HL-60 (cell line): ENCODE data around the gene MPO.

Experiments used
- DNase-seq, 2 experiments: peaks; one replicate each; pipeline ENCODE4 v3.0.0-alpha.2; 2010 to 2020; ENCODE audit warnings: low read depth in 1 of 2, low spot score in 1 of 2
- H3K27ac ChIP-seq: fragments of 250-450 bp; sonication (Bioruptor Pico); replicated peaks from 2 replicates; pipeline ENCODE4 v1.5.1; 2020; ENCODE audit warnings: mild to moderate bottlenecking, moderate library complexity
- H3K27me3 ChIP-seq: fragments of 250-450 bp; sonication (Bioruptor Pico); 2 replicates; pipeline ENCODE4 v1.5.1; 2021; ENCODE audit warnings: mild to moderate bottlenecking, moderate library complexity; ENCODE audit not compliant: insufficient read depth, poor library complexity, severe bottlenecking
- H3K4me3 ChIP-seq: replicated peaks from 2 replicates; pipeline ENCODE4 v1.5.1; 2011; ENCODE audit warnings: mild to moderate bottlenecking, control low read depth, low read length; ENCODE audit not compliant: insufficient read depth
- CTCF ChIP-seq: IDR thresholded peaks from one replicate; pipeline ENCODE4 v1.5.1; 2011; ENCODE audit warnings: low read length, control low read depth, inconsistent platforms; ENCODE audit not compliant: insufficient read depth
- GABPA ChIP-seq: IDR thresholded peaks from 2 replicates; pipeline ENCODE4 v1.6.1; 2012; ENCODE audit warnings: low read depth
- POLR2AphosphoS5 ChIP-seq: IDR thresholded peaks from 2 replicates; pipeline ENCODE4 v1.6.1; 2012; ENCODE audit warnings: low read depth
- REST ChIP-seq: IDR thresholded peaks from 2 replicates; pipeline ENCODE4 v1.6.1; 2012; ENCODE audit warnings: low read depth; ENCODE audit not compliant: insufficient replicate concordance
- SPI1 ChIP-seq: IDR thresholded peaks from 2 replicates; pipeline ENCODE4 v1.6.1; 2012; ENCODE audit warnings: low read depth, mild to moderate bottlenecking, borderline replicate concordance

The MPO gene

GRCh38 chr17:58269557-58270291 lies 11.0 kb downstream of the MPO start:
- TF ChIP-seq POLR2AphosphoS5 (peak; percentile 48; the same call in 1 of the 2 replicates), SPI1 (peak; percentile 52; the same call in 1 of the 2 replicates), REST (no peak)
- Histone ChIP-seq H3K27ac (peak overlapping the region; percentile 13), H3K27me3 (no peaks in the 10 kb centered on the region), H3K4me3 (no peak overlapping the region)
- DNase-seq, result peak; percentile 35 to 37

- TF ChIP-seq POLR2AphosphoS5, result peak; percentile 98
- no peak; the same call in 1 of the 2 replicates for TF ChIP-seq GABPA
- TF ChIP-seq REST, result peak; percentile 57
- peak; percentile 25 to 53 for DNase-seq
- no peak overlapping the region for H3K4me3 ChIP-seq
- peak overlapping the region; percentile 13 for H3K27ac ChIP-seq
- H3K27me3 ChIP-seq, result no peaks in the 10 kb centered on the region
These were observed 11.8 kb downstream of the MPO start for GRCh38 chr17:58268774-58269556.

- Histone ChIP-seq H3K27ac (peak overlapping the region; percentile 13), H3K27me3 (no peaks in the 10 kb centered on the region), H3K4me3 (no peak overlapping the region)
- DNase-seq, result peak; percentile 27 to 70
- TF ChIP-seq CTCF, result no peak
- no peak for TF ChIP-seq GABPA
- peak; percentile 29; the same call in 1 of the 2 replicates for TF ChIP-seq SPI1
- no peak for TF ChIP-seq REST
- TF ChIP-seq POLR2AphosphoS5, result peak; percentile 90
These were observed 12.4 kb downstream of the MPO start for GRCh38 chr17:58268326-58268725.
